HL-60 (cell line): ENCODE measurements around the gene PPP3CA.

Source experiments
- DNase-seq, 2 experiments: peaks; one replicate each; pipeline ENCODE4 v3.0.0-alpha.2; 2010 to 2020; ENCODE audit warnings: low read depth in 1 of 2, low spot score in 1 of 2
- H3K27ac ChIP-seq: fragments of 250-450 bp; sonication (Bioruptor Pico); replicated peaks from 2 replicates; pipeline ENCODE4 v1.5.1; 2020; ENCODE audit warnings: mild to moderate bottlenecking, moderate library complexity
- H3K27me3 ChIP-seq: fragments of 250-450 bp; sonication (Bioruptor Pico); 2 replicates; pipeline ENCODE4 v1.5.1; 2021; ENCODE audit warnings: mild to moderate bottlenecking, moderate library complexity; ENCODE audit not compliant: insufficient read depth, poor library complexity, severe bottlenecking
- H3K4me3 ChIP-seq: replicated peaks from 2 replicates; pipeline ENCODE4 v1.5.1; 2011; ENCODE audit warnings: mild to moderate bottlenecking, control low read depth, low read length; ENCODE audit not compliant: insufficient read depth
- CTCF ChIP-seq: IDR thresholded peaks from one replicate; pipeline ENCODE4 v1.5.1; 2011; ENCODE audit warnings: low read length, control low read depth, inconsistent platforms; ENCODE audit not compliant: insufficient read depth
- GABPA ChIP-seq: IDR thresholded peaks from 2 replicates; pipeline ENCODE4 v1.6.1; 2012; ENCODE audit warnings: low read depth
- POLR2AphosphoS5 ChIP-seq: IDR thresholded peaks from 2 replicates; pipeline ENCODE4 v1.6.1; 2012; ENCODE audit warnings: low read depth
- REST ChIP-seq: IDR thresholded peaks from 2 replicates; pipeline ENCODE4 v1.6.1; 2012; ENCODE audit warnings: low read depth; ENCODE audit not compliant: insufficient replicate concordance
- SPI1 ChIP-seq: IDR thresholded peaks from 2 replicates; pipeline ENCODE4 v1.6.1; 2012; ENCODE audit warnings: low read depth, mild to moderate bottlenecking, borderline replicate concordance

The PPP3CA gene

GRCh38 chr4:101125045-101125942, 222.0 kb downstream of the PPP3CA start:
- H3K27me3 ChIP-seq, result no peaks in the 10 kb centered on the region
- H3K27ac ChIP-seq, result no peak overlapping the region
- no peak overlapping the region for H3K4me3 ChIP-seq
- no peak for DNase-seq
- no peak for TF ChIP-seq SPI1
- no peak for TF ChIP-seq POLR2AphosphoS5
- no peak for TF ChIP-seq GABPA
- no peak for TF ChIP-seq CTCF
- TF ChIP-seq REST, result no peak

GRCh38 chr4:101123231-101123630, 224.1 kb downstream of the PPP3CA start:
- Histone ChIP-seq H3K4me3 (no peak overlapping the region), H3K27ac (no peak overlapping the region), H3K27me3 (no peaks in the 10 kb centered on the region)
- DNase-seq, result no peak
- no peak for TF ChIP-seq CTCF
- no peak for TF ChIP-seq GABPA
- no peak for TF ChIP-seq REST
- TF ChIP-seq SPI1, result no peak
- no peak for TF ChIP-seq POLR2AphosphoS5

GRCh38 chr4:101122019-101122418, 225.3 kb downstream of the PPP3CA start:
- no peak for DNase-seq
- Histone ChIP-seq H3K27ac (no peak overlapping the region), H3K27me3 (no peaks in the 10 kb centered on the region), H3K4me3 (no peak overlapping the region)
- no peak for TF ChIP-seq CTCF
- TF ChIP-seq GABPA, result no peak
- TF ChIP-seq REST, result no peak
- TF ChIP-seq SPI1, result no peak
- no peak for TF ChIP-seq POLR2AphosphoS5
